H1 (cell line): ENCODE results near the gene CAMP. TPM values are rescaled to one million over a fixed set of nuclear protein-coding genes. Genes with fewer than 3 reads are reported as not detected.

Experiments
- CHD2 ChIP-seq: IDR thresholded peaks from 2 replicates; pipeline ENCODE4 v1.6.1; 2012; ENCODE audit warnings: low read length, improper control_type of control experiment
- GABPA ChIP-seq: IDR thresholded peaks from 2 replicates; pipeline ENCODE4 v1.6.1; 2011; ENCODE audit warnings: mild to moderate bottlenecking, low read length, moderate library complexity, borderline replicate concordance; ENCODE audit not compliant: insufficient read depth
- TEAD4 ChIP-seq: IDR thresholded peaks from 2 replicates; pipeline ENCODE4 v1.6.1; 2012; ENCODE audit warnings: low read depth, low read length, inconsistent platforms, mixed read lengths
- polyA plus RNA-seq, 7 experiments: library from polyadenylated mRNA; depleted of rRNA in 3 of 7; stranded (reverse) in 5 of 7; unstranded in 2 of 7; fragments of >200 nt in 5 of 7; fragments of 200-250 nt in 2 of 7; gene quantifications; 1 replicate in 5 of 7; 2 replicates in 1 of 7; 4 replicates in 1 of 7; pipeline versions ENCODE4 v1.2.1 to v1.2.3, GENCODE V29; 2011 to 2013; ENCODE audit warnings: missing spikeins in 2 of 7, mixed read lengths in 2 of 7
- total RNA-seq: library from RNA; stranded (reverse); fragmentation: NEBNext Ultra II Directional; extraction: Animal tissue kit (Norgen Biotek cat#: 25700); gene quantifications from 2 replicates; pipeline ENCODE4 v1.2.1, GENCODE V29; 2021

Gene CAMP
- total and polyA plus RNA-seq, 2 of the 8 experiments (the other 6 are each of a cell fraction or from before 2014, with no cell fraction given), result not detected

- TF ChIP-seq GABPA (no peak), TEAD4 (no peak), CHD2 (no peak)
These were observed at the start of gene CAMP (continued) for GRCh38 chr3:48222616-48223513.
